Mesenchymal stem cell (in vitro differentiated cells and primary cell): ENCODE results near the gene C1QB.
A peak's percentile ranks its signal among the peaks of the same experiment; 100 is the strongest.
"Not testable (repeated sequence)": the region's sequence is repeated elsewhere in the genome, so short reads cannot be mapped to it uniquely, and the experiment has no call there.

Experiments
- DNase-seq: peaks from one replicate; pipeline ENCODE4 v3.0.0-alpha.2; 2013
- H2AFZ ChIP-seq: one replicate; pipeline ENCODE4 v1.6.1; 2013; ENCODE audit warnings: low read depth, mild to moderate bottlenecking, control low read depth, inconsistent platforms, low read length, moderate library complexity
- H2AK5ac ChIP-seq: 2 replicates; pipeline ENCODE4 v1.6.1; 2013; ENCODE audit warnings: low read length, moderate library complexity, mild to moderate bottlenecking, inconsistent platforms; ENCODE audit not compliant: severe bottlenecking
- H2BK120ac ChIP-seq: one replicate; pipeline ENCODE4 v1.6.1; 2013; ENCODE audit warnings: low read depth, mild to moderate bottlenecking, inconsistent platforms, low read length, moderate library complexity
- H2BK12ac ChIP-seq, 2 experiments: one replicate each; pipeline ENCODE4 v1.6.1; 2013; ENCODE audit warnings: inconsistent platforms in 2 of 2, low read length in 2 of 2, mild to moderate bottlenecking in 2 of 2, moderate library complexity in 2 of 2, control low read depth in 1 of 2
- H2BK15ac ChIP-seq: one replicate; pipeline ENCODE4 v1.6.1; 2013; ENCODE audit warnings: mild to moderate bottlenecking, low read depth, inconsistent platforms; ENCODE audit not compliant: poor library complexity, severe bottlenecking
- H2BK5ac ChIP-seq: 2 replicates; pipeline ENCODE4 v1.6.1; 2013; ENCODE audit warnings: low read depth, mild to moderate bottlenecking, low read length, control low read depth, inconsistent platforms; ENCODE audit not compliant: poor library complexity, severe bottlenecking
- H3K14ac ChIP-seq, 2 experiments: one replicate each; pipeline ENCODE4 v1.6.1; 2013; ENCODE audit warnings: inconsistent platforms in 2 of 2, low read length in 2 of 2, control low read depth in 1 of 2, mild to moderate bottlenecking in 1 of 2, moderate library complexity in 1 of 2
- H3K18ac ChIP-seq, 2 experiments: one replicate each; pipeline ENCODE4 v1.6.1; 2013; ENCODE audit warnings: inconsistent platforms in 2 of 2, low read length in 2 of 2, control low read depth in 1 of 2, low read depth in 1 of 2, mild to moderate bottlenecking in 1 of 2
- H3K23ac ChIP-seq, 2 experiments: one replicate each; pipeline ENCODE4 v1.6.1; 2013; ENCODE audit warnings: inconsistent platforms in 2 of 2, low read length in 2 of 2, mild to moderate bottlenecking in 2 of 2, moderate library complexity in 2 of 2, control low read depth in 1 of 2
- H3K27ac ChIP-seq: 2 replicates; pipeline ENCODE4 v1.5.1; 2013; ENCODE audit warnings: mild to moderate bottlenecking, moderate library complexity, low read length, control low read depth, inconsistent platforms; ENCODE audit not compliant: poor library complexity, severe bottlenecking
- H3K27me3 ChIP-seq, 2 experiments: 2 replicates each; pipeline versions ENCODE4 v1.6.1 to v1.7.0; 2013; ENCODE audit warnings: low read length in 2 of 2, mild to moderate bottlenecking in 2 of 2, moderate library complexity in 2 of 2, control low read depth in 1 of 2, inconsistent platforms in 1 of 2; ENCODE audit not compliant: control insufficient read depth in 1 of 2, insufficient read depth in 1 of 2
- H3K36me3 ChIP-seq, 2 experiments: 2 replicates each; pipeline versions ENCODE4 v1.6.1 to v1.7.0; 2013; ENCODE audit warnings: low read length in 2 of 2, control low read depth in 1 of 2, inconsistent platforms in 1 of 2, low read depth in 1 of 2, mild to moderate bottlenecking in 1 of 2; ENCODE audit not compliant: insufficient read depth in 2 of 2, control insufficient read depth in 1 of 2
- H3K4ac ChIP-seq, 2 experiments: one replicate each; pipeline ENCODE4 v1.6.1; 2013; ENCODE audit warnings: inconsistent platforms in 2 of 2, low read length in 2 of 2, mild to moderate bottlenecking in 2 of 2, moderate library complexity in 2 of 2, control low read depth in 1 of 2, low read depth in 1 of 2
- H3K4me1 ChIP-seq: 2 replicates; pipeline ENCODE4 v1.6.1; 2013; ENCODE audit warnings: low read depth, low read length, control low read depth; ENCODE audit not compliant: control insufficient read depth, insufficient read depth
- H3K4me2 ChIP-seq: 2 replicates; pipeline ENCODE4 v1.6.1; 2013; ENCODE audit warnings: low read length, mild to moderate bottlenecking, inconsistent platforms; ENCODE audit not compliant: poor library complexity, severe bottlenecking
- H3K4me3 ChIP-seq, 2 experiments: 2 replicates each; pipeline versions ENCODE4 v1.5.1 to v1.7.0; 2013; ENCODE audit warnings: low read length in 2 of 2, mild to moderate bottlenecking in 2 of 2, control low read depth in 1 of 2, low read depth in 1 of 2; ENCODE audit not compliant: insufficient read depth in 1 of 2
- H3K79me1 ChIP-seq: replicated peaks from 2 replicates; pipeline ENCODE4 v1.6.1; 2013; ENCODE audit warnings: mild to moderate bottlenecking, control low read depth, low read length, inconsistent platforms; ENCODE audit not compliant: poor library complexity, severe bottlenecking
- H3K9ac ChIP-seq: 2 replicates; pipeline ENCODE4 v1.7.0; 2013; ENCODE audit warnings: mild to moderate bottlenecking, low read length, moderate library complexity
- H3K9me3 ChIP-seq: 2 replicates; pipeline ENCODE4 v1.7.0; 2013; ENCODE audit warnings: mild to moderate bottlenecking, low read length; ENCODE audit not compliant: control insufficient read depth
- H4K8ac ChIP-seq: one replicate; pipeline ENCODE4 v1.6.1; 2013; ENCODE audit warnings: inconsistent platforms, mild to moderate bottlenecking, low read length, moderate library complexity
- H4K91ac ChIP-seq: one replicate; pipeline ENCODE4 v1.6.1; 2013; ENCODE audit warnings: mild to moderate bottlenecking, low read length, inconsistent platforms
- WGBS: methylation state at CpG from one replicate; pipeline ENCODE4 v1.1.7; 2013; ENCODE audit warnings: mixed read lengths; 5-methylcytosine and 5-hydroxymethylcytosine counted together

C1QB gene

GRCh38 chr1:22704440-22705067, 51.5 kb downstream of the C1QB start:
- Histone ChIP-seq H2BK15ac (no peak overlapping the region), H3K4me3 (no peak overlapping the region), H4K91ac (no peak overlapping the region), H3K36me3 (no peaks in the 10 kb centered on the region), H3K14ac (no peak overlapping the region), H2BK12ac (no peak overlapping the region), H3K4me2 (no peak overlapping the region), H3K79me1 (no peaks in the 10 kb centered on the region), H3K9ac (no peak overlapping the region), H2BK5ac (no peak overlapping the region), H3K4ac (no peak overlapping the region), H3K18ac (peak overlapping the region in 1 of 2 experiments; percentile 64), H3K27ac (no peak overlapping the region), H3K27me3 (peaks cover 0 to 15% of the 10 kb centered on the region in 2 experiments), H3K23ac (no peak overlapping the region), H3K4me1 (peaks cover 3% of the 10 kb centered on the region), H4K8ac (peak overlapping the region; percentile 16), H2BK120ac (no peak overlapping the region), H3K9me3 (no peaks in the 10 kb centered on the region), H2AK5ac (peak overlapping the region; percentile 43), H2AFZ (no peak overlapping the region)
- WGBS, result 44% methylated on average over 2 of the region's 2 CpGs
- DNase-seq, result peak; percentile 88

- Histone ChIP-seq H2BK120ac (no peak overlapping the region), H4K91ac (no peak overlapping the region), H3K23ac (no peak overlapping the region), H2AK5ac (no peak overlapping the region), H2BK5ac (no peak overlapping the region), H3K4me3 (no peak overlapping the region), H3K4me2 (no peak overlapping the region), H3K9ac (no peak overlapping the region), H3K18ac (no peak overlapping the region), H3K14ac (no peak overlapping the region), H3K27ac (no peak overlapping the region), H3K4ac (no peak overlapping the region), H3K27me3 (peaks cover 0 to 19% of the 10 kb centered on the region in 2 experiments), H2AFZ (no peak overlapping the region), H4K8ac (no peak overlapping the region), H3K9me3 (no peaks in the 10 kb centered on the region), H2BK12ac (no peak overlapping the region), H3K36me3 (no peaks in the 10 kb centered on the region), H2BK15ac (no peak overlapping the region), H3K79me1 (no peaks in the 10 kb centered on the region), H3K4me1 (peaks cover 7% of the 10 kb centered on the region)
- no peak for DNase-seq
Measured at GRCh38 chr1:22705586-22705985, 52.5 kb downstream of the C1QB start.

- H3K36me3 ChIP-seq, H3K4me3 ChIP-seq, H4K91ac ChIP-seq, H3K18ac ChIP-seq, H2BK12ac ChIP-seq, DNase-seq, H3K9ac ChIP-seq, H3K4me1 ChIP-seq, H4K8ac ChIP-seq, H2BK15ac ChIP-seq, H2BK120ac ChIP-seq, H3K4ac ChIP-seq, H3K79me1 ChIP-seq, H3K4me2 ChIP-seq, H3K27ac ChIP-seq, H2AK5ac ChIP-seq, H3K14ac ChIP-seq, H3K23ac ChIP-seq, H2AFZ ChIP-seq, H2BK5ac ChIP-seq, H3K9me3 ChIP-seq: not testable (repeated sequence)
- 80% methylated on average over 1 of the region's 4 CpGs for WGBS
- peaks cover 0 to 19% of the 10 kb centered on the region in 2 experiments for H3K27me3 ChIP-seq
Measured at GRCh38 chr1:22706100-22706499, 53.1 kb downstream of the C1QB start.

- Histone ChIP-seq H2AFZ (no peak overlapping the region), H2BK12ac (no peak overlapping the region), H3K18ac (no peak overlapping the region), H3K4me1 (peaks cover 23% of the 10 kb centered on the region), H2AK5ac (peak overlapping the region; percentile 49), H3K9me3 (no peaks in the 10 kb centered on the region), H2BK5ac (no peak overlapping the region), H2BK15ac (no peak overlapping the region), H3K4me3 (no peak overlapping the region), H3K4ac (no peak overlapping the region), H4K8ac (no peak overlapping the region), H3K9ac (no peak overlapping the region), H3K27me3 (peaks cover 0 to 43% of the 10 kb centered on the region in 2 experiments), H4K91ac (no peak overlapping the region), H2BK120ac (no peak overlapping the region), H3K36me3 (peaks cover 0 to 4% of the 10 kb centered on the region in 2 experiments), H3K4me2 (no peak overlapping the region), H3K27ac (no peak overlapping the region), H3K79me1 (peaks cover 2% of the 10 kb centered on the region), H3K23ac (no peak overlapping the region), H3K14ac (peak overlapping the region in 1 of 2 experiments; percentile 22)
- DNase-seq, result no peak
Measured at GRCh38 chr1:22708777-22709176, 55.7 kb downstream of the C1QB start.
